ENCODE data around the gene CDH16.

The CDH16 gene

GRCh38 chr16:66895689-66895979 lies 23.1 kb downstream of the CDH16 start:
- DNase-seq = no peak

DNA sequence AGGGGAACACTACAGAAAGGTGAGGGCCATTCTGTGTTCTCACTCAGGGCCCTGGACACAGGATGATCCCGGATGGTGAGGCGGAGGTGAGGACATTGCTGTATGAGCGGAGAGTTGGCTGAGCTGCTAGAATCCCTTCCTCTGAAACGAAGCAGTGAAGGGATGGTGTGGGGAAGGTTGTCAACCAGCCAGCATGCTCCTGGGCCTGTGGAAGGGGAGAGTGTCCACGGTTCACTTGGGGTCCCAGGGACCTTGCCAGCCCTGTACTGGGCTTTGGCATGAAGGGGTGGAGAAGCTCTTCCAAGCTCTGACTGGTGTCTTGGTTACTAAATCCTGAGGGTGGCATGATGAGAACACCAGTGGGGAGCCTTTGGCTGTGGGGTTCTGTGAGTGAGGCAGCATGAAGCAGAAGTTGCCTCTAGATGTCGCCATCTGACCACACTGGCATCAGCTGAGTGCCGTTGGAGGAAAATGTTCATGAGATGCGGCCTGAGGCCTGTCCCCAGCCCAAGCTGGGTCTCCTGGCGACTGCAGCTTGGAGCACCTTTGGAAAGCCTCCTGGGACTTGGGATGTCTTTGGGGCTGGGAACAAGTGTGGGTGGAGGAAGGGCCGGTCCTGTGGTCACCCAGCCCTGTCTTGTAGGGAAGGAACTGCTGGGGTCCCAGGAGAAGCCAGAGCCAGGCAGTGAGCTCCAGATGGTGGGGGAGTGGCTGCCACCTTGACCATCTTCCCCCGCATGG lies 23.6 kb downstream of the CDH16 start:
- peak; percentile 40 to 60 for DNase-seq

DNA sequence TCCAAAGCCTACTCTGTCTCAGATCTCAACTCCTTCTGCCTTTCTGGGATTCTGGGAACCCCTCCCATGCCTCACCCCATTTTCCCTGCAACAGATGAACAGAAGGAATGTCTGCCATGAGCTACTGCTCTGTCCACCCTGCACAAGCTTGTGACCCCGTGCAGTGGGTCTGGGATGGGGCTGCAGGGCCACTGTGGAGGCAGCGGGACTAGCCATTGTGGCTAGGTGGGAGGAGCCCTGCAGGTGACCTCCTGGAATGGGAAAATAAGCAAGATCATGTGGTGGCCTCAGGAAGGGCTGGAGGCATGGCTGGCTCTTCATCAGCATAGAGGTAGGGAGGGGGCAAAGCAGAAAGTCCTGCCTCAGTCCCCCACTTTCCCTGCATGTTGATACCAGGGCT lies 24.6 kb downstream of the CDH16 start:
- DNase-seq = no peak

DNA sequence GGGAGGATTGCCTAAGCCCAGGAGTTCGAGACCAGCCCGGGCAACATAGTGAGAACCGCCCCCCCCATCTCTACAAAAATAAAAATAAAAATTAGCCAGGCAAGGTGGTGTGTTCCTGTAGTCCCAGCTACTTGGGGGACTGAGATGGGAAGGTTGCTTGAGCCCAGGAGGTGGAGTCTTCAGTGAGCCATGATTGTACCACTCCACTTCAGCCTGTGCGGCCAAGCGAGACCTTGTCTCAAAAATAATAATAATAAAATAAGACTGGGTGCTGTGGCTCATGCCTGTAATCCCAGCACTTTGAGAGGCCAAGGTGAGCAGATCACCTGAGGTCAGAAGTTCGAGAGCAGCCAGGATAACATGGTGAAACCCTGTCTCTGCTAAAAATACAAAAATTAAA lies 26.9 kb downstream of the CDH16 start:
- no peak for DNase-seq

- no peak for DNase-seq
Observed at GRCh38 chr16:66891360-66891759, 27.3 kb downstream of the CDH16 start.

GRCh38 chr16:66890799-66891198 lies 27.9 kb downstream of the CDH16 start:
- no peak for DNase-seq

GRCh38 chr16:66889622-66890021 lies 29.1 kb downstream of the CDH16 start:
- DNase-seq = no peak

DNA sequence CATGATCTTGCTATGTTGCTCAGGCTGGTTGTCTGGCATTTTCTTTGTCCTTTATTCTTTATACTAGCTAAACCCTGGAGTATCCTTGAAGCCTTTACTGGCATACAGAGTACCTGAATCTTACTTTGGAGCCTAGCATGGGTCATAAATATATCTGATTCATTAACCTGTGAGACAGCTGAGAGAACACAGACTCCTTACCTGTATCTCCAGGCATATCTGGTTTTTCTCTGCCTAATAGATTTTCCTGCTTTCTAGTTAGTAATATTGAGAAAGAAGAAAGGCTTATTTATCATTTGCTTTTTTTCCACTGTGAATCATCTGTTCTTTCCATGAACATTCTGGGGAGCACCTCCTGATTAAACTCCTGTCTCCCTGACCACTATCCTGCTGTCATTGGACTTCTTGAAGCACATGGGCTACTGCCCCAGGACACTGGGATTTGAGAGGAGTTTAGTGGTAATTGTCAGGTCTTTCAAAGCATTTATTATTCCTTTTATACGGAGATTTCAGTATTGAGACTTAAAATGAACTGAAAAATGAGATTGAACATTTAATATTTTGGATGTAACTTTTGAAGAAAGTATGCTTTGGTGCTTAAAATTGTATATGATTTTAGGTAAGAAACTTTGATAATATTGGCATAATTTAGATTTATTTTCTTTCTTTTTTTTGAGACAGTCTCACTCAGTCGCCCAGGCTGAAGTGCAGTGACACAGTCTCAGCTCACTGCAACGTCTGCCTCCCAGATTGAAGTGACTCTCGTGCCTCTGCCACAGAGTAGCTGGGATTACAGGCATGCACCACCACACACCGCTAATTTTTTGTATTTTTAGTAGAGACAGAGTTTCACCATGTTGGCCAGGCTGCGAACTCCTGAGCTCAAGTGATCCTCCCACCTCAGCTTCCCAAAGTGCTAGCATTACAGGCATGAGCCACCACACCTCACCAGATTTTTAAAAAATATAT lies 29.8 kb downstream of the CDH16 start:
- DNase-seq = no peak

GRCh38 chr16:66886914-66887313 lies 31.8 kb downstream of the CDH16 start:
- no peak for DNase-seq

GRCh38 chr16:66886321-66886720 lies 32.4 kb downstream of the CDH16 start:
- DNase-seq = no peak

- DNase-seq = no peak
Observed at GRCh38 chr16:66885491-66885890, 33.2 kb downstream of the CDH16 start.

DNA sequence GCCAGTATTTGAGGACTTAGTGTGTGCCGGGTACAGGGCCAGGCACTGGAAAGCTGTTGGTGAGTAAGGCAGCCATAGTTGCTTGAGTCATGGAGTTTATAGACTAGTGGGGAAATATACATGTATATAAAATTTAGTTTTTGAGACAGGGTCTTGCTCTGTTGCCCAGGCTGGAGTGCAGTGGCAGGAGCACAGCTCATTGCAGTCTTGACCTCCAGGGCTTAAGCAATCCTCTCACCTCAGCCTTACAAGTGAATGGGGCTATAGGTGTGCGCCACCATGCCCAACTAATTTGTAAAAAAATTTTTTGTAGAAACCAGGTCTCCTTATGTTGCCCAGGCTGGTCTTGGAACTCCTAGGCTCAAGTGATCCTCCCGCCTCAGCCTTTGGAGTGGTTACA lies 36.0 kb downstream of the CDH16 start:
- DNase-seq = no peak

DNA sequence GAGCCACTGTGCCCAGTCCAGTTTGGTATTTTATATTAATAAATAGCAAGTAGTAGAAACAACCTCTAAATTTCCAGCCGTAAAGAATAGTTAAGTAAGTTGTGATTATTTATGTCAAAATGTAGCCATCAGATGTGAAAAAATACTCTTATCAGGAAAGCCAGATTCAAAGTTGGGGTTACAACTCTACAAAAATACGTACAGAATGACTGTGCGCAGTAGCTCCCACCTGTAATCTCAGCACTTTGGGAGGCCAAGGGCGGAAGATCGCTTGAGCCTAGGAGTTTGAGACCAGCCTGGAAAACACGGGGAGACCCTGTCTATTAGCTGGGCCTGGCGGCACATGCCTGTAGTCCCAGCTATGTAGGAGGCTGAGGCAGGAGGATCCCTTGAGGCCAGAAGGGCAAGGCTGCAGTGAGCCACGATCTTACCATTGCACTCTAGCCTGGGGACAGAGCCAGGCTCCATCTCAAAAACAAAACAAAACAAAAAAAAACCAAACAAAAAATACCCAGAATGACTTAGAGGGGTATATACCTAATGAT lies 36.6 kb downstream of the CDH16 start:
- DNase-seq = no peak

- DNase-seq = no peak
Observed at GRCh38 chr16:66881560-66881959, 37.1 kb downstream of the CDH16 start.

DNA sequence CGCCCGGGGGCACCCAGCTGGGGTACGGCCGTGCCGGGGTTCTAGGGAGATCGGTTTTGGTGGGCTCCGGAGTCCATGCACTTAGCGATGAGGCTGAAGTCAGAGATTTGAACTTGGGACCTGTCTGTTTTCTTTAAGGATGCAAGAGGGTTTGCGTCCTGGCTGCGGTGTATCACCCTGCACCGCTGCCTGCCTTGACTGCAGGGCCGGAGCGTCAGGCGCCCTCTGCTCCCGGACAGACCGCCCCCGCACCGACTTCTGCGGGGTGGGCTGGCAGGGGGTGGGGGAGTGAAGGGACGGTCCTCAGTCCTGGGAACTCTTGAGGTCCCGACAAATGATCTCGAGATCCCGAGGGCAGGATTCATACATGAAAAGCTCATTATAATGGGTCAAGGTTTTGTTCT lies 37.7 kb downstream of the CDH16 start:
- DNase-seq = peak in 1 of 2 experiments; percentile 22

DNA sequence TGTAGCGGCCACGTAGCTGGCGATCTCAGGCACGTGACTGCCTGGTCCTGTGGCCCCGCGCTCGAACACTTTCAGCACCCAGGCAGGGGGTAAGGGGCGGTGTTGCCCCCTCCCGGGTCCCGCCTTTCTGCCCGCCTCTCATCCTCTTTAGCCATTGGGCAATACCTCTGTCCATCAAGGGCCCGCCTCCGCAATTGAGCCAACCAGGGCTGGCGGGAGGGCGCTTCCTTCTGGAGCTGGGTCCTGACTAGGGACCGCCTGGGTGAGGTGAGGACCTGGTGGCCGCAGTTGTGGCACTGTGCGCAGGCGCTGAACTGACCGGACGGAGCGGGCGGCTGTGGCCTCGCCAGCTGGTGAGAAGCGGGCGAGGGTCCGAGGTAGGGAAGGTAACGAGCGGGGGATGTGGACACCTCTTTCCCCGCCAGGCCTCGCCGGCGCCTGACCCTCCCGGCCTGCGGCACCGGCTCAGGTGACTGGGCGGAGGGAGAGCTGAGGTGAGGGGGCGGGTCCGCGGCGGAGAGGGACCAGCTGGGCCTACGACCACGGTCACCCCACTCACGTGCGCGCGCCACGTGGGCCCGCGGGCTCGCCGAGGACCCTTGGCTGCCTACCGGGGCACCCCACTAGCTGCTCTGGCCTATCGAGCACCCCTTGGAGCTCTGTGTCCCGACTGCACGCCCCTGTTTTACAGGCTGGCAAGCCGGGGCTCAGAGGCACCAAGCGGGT lies 38.2 kb downstream of the CDH16 start, which contains the start of gene PDP2:
TSS of gene PDP2 (plus strand) at position 228 of the 726 bp plus-strand sequence. CDS start 3,770 bp downstream, outside the sequence.
- DNase-seq = peak; percentile 84 to 87

GRCh38 chr16:66878067-66878466 lies 40.6 kb downstream of the CDH16 start:
- DNase-seq = peak; percentile 45 to 46

DNA sequence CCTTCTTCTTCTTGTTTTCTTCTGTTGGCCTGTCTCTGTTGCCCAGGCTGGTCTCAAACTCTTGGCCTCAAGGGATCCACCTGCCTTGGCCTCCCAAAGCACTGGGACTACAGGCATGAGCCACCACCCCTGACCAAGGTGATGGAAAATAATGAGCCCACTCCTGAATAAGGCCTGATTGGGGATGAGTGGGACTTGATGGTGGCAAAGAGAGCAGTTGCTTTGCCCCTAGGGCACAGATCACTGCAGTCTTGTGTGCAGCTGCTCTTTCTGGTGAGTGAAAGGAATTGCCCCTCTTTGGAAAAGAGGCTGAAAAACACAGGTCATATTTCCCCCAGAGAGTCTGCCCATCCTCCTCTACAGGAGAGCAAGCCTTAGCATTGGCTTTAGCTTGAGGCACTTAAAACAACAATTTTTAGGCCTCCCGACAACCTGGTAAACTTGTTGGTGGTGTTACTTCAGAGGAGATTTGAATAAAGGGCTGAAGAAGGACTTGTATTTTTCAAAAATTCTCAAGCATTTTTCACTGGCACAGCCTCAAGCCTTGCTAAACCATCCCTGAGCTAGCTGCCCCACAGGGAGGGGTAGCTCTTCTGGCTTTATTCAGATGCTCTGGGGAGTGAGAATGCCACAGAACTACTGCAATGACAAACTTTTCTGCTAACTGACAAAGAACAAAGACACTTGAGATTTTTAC lies 44.5 kb downstream of the CDH16 start:
- no peak for DNase-seq

DNA sequence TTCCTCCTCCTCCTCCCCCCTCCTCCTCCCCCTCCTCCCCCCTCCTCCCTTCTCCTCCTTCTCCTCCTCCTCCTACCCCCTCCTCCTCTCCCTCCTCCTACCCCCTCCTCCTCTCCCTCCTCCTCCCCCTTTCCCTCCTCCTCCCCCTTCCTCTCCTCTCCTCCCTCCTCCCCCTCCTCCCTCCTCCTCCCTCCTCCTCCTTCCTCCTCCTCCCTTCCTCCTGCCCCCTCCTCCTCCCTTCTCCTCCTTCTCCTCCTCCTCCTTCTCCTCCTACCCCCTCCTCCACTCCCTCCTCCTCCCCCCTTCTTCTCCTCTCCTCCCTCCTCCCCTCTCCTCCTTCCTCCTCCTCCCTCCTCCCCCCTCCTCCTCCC lies 45.0 kb downstream of the CDH16 start:
- DNase-seq = no peak

DNA sequence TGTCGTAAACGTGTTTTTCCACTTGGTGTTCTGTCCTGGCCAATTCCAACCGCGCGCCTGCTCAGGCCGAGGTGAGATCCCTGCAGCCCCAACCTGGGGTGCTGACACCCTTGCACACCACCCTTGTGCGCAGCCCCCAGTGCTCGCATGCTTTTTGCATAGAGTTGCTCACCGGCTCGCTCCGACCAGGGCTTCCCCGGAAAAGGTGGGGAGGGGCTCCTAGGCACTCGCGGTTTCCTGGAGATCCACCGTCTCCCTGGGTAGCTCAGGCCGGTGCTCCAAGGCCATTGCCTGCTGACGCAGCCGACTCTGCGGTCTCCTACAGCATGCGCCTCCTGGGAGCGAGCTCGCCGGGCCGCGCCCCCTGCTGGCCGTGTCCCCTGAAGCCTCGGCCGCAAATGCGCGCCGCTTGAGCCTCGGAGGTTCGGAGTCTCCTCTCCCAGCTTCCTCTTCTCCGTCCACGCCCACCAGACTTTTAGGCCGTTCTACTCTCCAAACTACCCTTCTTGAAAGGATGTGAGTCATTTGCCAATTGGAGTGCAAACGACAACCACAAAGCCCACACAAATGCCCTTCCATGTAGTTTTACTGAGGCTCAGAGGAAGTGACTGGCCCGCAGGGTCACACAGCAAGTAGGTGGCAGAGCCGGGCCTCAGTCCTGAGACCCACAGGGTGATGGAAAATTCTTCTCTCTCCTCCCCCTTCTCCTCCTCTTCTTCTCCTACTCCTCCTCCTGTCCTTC lies 45.6 kb downstream of the CDH16 start:
- DNase-seq = peak; percentile 82 to 89

GRCh38 chr16:66872559-66872942 lies 46.1 kb downstream of the CDH16 start:
- no peak for DNase-seq

DNA sequence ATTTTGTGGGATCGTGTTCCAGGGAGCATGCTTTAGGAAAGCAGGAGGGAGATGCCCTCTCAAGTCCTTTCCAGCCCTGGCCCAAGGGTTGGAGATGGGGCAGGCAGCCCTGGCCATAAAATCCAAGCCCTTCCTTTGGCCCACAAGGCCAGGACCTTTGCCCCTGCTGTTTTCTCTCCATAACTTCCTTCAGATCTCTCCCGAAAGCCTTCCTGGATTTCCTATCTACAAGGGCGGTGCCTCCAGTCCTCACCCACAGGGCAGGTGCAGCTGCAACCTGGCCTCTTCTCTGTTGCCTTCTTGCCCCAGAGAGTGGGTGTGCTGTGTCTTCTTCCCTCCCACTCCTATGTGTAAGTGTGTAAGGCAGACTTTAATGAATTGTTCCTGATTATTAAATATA lies 46.8 kb downstream of the CDH16 start:
- DNase-seq = no peak

Data from stimulated activated CD4-positive, alpha-beta T cell treated with anti-CD3 and anti-CD28 coated beads, Interleukin-4, amount 100 ng/mL, for 4 hours (primary cell).